GM19025 (cell line): ENCODE measurements around the gene CRYBG3.

Source experiments
- ATAC-seq: cut with Tn5 transposase; IDR thresholded peaks from one replicate; pipeline ENCODE4 v1.9.1; 2021; ENCODE audit warnings: mild to moderate bottlenecking, low read depth, moderate library complexity; ENCODE audit not compliant: unreplicated experiment

CRYBG3 gene

DNA sequence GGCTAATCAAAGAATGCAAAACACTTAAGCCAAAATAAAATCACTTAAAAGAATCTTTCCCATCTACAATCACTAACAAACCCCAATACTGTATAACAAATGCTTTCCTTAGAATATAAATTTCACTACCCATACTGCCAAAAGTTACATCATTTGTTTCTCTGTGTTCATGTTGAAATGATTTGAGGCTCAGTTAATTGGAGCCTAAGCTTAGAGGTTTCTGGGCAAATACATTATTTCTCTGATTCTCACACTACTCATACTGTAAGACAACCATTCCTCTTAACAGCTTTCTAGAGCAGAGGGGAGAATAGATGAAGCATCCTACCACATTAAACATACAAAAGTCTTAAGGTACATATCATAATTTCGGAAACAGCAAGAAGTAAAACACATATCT, 148.3 kb downstream of the CRYBG3 start:
- no peak for ATAC-seq

DNA sequence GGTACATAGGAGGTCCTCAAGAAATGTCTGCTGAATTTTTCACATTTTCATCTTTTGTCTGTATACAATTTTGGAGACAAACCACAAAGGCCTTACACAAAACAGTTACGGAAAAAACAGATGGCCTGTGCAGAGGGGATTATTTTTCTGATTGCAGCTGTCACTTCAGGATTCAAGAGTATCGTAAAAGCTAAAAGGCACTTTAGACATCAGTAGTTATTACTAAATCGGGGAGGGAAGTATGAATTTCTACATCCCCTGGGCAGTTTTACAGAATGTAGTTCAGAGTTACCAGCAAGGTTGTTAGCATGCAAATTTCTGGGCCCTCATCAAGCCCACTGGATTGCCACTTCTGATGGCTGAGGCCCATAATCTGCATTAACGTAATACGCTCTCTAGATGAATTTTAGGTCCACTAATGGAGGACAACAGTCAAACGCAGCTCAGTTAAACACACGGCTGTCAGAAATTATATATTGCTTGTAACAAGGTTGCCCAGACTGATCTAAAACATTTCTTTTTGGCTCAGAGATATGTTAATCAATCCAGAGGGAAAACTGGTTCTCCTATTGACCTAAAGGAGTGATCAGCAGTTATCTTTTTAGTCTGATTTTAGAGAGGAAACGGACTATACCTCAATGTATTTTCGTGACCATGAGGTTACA, 149.3 kb downstream of the CRYBG3 start:
- no peak for ATAC-seq

DNA sequence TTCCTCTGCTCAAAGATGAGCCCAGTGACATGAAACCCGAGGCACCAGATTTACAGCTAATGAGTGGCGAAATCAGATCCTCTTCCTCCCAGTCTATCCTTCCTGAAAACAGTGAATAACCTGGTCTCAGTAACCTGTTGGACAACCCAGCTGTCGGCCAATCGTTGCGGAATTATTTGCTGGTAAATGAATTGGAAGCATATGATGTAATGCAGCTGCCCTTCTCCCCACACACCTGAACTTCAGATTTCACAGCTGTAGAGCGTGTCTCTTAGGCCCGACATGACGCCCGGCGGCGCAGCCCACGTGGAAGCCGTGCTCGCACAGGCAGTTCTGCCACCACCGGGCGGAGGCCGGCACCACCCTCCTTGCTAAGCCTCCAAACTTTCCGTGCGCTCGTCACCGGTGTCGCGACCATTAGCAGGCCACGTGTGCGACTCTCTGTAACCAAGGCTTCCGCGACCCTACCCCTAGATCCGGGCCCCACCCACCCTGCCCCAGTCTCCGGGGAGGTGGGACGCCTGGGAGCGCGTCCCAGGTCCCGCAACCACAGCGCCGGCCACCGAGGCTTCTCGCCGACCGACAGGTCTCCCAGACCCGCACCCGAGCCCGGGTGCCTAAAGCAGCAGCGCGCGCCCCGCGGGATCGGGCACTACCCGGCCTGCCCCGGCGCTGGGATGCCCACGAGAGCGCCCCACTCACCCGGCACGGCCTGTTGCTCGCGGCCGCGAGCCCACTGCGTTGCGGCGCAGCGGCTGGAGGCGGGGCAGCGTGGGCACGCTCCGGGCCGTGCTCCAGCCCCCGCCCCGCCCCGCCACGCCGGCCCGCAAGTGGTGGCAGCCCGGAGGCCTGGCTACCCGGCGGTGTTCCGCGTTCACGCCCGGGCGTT, 150.1 kb downstream of the CRYBG3 start, which contains the start of gene RIOX2:
Gene RIOX2 (minus strand): TSS at position 753 of the 889 bp plus-strand sequence. CDS start 4,838 bp downstream, outside the sequence.
- peak; percentile 90 for ATAC-seq

DNA sequence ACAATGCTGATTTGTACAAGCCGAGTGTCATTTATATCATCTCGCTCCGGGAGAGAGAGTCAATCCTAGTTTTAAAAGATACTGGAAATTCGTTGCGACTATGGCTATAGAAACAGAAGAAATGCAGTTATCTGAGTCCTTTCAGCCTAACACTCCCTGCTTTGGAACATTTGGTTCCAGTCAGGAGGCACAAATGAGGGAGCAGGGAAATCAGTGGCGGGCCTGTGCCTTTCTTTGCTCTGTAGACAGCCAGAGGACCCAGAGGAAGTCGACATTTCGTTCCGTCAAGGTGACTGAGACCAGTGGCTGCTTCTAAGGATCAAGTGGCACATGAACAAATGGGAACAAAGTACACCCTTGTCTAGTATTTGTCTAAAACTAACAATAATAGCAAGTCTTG, 151.2 kb downstream of the CRYBG3 start:
- no peak for ATAC-seq

DNA sequence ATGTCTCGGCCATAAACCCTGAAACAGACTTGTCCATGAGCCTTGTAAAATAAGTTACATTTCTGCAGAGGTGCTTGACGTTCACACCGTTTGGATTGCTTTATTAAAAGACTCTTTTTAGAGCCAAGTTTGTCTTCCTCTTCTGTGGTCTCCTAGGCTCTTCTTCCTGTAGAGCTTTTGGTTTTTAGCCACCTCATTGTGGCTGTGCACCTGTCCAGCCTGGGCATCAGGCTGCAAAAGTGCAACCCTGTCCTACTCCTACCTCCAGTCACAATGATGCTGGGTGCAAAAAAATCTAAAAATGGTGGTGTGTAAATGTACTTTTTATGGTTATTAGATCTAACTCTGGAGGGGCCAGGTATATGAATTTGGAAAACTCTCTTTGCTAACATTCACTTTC, 153.2 kb downstream of the CRYBG3 start:
- no peak for ATAC-seq

DNA sequence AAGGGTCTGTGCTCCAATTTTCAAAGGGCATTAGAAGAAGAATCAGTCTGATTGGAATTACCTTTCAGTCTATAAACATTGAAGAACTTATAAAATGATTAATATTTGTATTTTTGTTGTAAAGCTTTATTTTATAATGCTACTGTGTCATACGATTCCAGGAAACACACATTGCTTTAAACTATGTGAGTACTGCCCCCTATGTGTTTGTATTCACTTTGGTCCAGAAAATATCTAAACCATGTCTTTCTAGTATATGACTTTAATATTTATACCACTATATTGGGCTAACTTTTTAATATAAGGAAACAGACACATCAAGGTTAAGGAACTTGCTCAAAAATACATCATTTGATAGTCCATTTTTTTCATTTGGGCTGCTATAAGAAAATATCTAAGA, 153.7 kb downstream of the CRYBG3 start:
- no peak for ATAC-seq

DNA sequence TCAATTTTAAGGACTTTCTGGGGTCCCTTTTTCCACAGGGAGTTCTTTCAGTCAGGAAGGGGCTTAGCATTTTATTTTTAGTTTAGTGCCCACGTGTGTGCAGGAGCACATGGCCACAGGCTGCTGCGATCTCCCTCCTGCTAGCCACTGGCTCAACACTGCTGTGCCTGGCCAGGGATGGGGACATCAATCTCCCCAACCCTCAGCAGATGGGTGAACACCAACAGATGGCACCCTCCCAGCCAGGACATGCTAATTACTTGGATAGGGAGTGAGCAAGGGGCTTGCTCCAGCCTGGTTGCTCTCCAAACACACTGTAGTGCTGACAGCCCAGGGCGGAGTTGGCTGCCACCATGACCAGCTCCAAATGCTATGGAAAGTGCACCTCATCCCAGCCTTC, 157.8 kb downstream of the CRYBG3 start:
- no peak for ATAC-seq

DNA sequence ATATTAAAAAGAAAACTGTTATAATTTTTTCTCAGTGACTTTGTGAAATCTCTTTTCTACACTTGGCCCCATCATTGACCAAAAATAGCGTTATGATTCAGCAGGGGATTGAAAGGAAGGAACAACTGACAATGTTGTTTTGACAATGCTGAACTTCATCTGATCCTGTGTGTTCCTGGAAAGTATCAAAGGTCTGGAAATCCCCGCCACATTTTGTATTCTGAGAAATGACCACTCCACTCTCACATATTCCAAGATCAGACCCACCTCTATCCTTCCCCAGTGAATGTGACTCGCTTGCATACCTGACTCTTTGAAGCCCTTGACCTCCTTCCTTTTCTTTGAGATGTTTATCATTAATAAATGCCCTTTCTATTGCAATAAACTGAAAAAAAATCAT, 160.1 kb downstream of the CRYBG3 start:
- ATAC-seq: no peak

DNA sequence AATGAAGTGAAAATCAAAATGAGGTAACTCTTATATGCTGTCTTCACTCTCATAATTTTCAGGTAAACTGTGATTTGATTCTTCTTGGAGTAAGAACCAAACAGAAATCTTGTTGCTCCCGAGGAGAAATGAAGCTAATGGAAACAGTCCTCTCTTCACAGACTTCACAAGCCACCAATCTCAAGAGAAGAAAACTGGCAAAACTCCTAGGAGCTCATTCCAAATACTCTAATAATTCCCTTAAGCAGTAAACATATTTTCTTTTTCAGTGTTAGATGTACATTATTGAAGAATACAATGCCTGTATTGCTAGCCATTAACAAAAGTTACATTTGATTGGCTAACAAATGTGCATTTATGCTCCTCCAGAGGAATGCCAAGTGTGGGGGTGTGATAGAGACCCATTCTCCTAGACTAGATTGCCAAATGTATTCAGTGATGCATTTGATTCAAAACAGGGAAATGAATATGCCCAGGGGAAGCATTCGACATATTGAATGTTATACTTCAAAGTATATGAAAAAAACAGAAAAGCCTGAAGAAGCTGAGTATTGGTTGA, 162.2 kb downstream of the CRYBG3 start:
- no peak for ATAC-seq

DNA sequence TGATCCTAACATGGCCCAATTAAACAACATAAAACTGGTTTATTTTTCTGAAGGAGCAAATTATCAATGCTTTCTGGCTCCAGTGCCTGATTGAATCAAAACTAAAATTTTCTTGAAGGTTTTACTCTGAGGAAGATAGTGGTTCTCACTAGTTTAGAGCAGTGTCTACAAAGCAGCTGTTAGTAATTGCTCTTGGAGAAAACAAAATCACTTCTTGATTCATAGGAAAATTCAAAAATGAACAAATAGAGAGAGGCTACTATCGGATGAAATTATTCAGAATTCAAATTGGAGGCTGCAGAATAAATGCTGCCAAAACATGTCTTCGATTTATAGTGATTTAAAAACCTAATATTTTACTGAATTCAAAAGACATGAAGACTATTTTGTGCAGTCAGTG, 165.5 kb downstream of the CRYBG3 start:
- no peak for ATAC-seq

DNA sequence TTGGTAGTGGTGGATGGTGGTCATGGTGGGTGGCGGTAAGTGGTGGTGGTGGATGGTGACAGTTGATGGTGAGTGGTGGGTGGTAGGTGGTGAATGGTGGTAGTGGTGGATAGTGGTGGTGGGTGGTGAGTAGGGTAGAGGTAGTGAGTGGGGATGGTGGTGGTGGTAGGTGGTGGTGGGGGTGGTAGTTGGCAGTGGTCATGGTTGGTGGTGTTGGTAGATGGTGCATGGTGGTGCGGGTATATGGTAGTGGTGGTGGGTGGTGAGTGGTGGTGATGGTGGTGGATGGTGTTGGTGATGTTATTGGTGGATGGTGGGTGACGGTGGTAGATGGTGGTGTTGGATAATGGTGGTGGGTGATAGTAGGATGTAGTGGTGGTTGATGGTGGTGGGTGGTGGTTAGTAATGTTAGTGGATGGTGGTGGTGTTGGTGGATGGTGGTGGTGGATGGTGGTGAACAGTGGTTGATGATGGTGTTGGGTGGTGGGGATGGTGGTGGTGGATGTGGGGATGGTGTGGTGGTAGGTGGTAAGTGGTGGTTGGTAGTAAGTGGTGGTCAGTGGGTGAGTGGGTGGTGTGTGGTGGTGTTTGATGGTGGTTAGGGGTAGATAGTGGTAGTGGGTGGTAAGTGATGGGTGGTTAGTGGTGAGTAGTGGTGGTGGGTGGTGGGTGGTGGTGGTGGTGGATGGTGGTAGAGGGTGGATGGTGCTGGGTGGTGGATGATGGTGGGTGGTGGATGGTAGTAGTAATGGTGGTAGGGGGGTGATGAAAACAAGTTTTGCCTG, 167.2 kb downstream of the CRYBG3 start:
- ATAC-seq: no peak

DNA sequence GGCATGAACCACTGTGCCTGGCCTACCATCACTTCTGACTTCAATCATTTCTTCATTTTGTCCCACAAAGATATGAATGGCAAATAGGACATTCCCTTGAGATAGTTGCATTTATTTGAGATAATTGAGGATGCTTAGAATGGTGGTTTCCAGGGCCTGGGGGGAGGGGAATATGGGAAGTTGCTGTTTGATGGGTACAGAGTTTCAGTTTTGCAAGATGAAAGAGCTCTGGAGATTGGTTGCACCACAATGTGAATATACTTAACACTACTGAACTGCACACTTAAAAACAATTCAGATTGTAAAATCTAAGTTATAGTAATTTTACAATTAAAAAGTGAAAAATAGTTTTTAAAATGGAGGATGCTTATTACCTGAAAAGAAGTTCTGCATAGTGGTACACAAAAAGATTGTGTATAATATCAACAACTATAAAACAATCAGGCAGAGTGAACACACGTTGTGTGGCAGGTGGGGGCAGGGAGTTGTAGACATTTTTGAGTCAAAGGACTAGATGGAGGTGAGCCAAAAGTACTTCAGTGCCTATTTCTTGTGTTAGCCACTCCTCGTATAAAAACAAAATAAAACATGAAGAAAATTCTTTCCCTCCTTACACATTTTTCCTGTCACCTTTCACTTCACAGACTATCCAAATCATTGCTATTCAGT, 168.9 kb downstream of the CRYBG3 start:
- no peak for ATAC-seq

DNA sequence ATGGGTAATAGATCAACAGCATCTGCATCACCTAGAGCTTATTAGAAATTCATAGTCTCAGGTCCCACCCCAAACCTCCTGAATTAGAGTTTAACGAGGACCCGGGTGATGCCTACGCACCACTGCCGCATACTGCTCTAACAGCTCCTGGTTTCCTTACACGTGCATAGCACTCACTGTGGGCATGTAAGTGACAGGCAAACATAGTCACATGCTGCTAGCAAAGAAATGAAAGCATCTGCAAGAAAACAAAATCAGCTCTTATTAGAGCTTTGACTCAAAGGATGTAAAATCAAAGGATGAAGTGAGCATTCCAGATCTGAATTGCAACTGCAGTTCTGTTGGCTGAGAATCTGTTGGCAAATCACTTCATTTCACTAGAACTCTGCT, 169.5 kb downstream of the CRYBG3 start:
- no peak for ATAC-seq

DNA sequence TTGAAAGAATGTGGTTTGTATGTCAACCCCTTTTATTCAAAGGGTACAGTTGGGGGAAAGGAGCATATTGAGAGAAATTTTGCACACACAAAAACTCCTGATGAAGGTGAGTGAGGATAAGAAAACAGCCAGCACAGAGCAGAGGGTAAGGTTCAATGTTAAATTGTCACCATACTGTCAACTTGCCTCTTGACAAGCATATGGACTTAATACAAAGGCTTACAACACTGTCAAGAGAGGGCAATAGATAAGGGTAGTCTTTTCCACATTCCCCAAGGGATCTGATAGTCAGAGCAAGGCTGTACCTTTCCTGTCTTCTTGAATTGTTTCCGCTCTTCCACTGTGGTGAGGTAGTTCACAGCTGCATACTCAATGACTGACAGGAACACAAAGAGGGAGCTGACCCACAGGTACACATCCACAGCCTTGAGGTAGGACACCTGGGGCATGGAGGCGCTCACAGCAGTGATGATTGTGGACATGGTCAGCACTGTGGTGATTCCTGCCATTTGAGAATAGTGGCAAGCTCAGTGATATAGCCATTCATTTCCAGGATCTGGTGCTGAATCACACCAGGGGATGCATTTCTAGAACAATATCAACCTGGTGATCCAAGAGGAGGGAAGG, 170.8 kb downstream of the CRYBG3 start:
- no peak for ATAC-seq

DNA sequence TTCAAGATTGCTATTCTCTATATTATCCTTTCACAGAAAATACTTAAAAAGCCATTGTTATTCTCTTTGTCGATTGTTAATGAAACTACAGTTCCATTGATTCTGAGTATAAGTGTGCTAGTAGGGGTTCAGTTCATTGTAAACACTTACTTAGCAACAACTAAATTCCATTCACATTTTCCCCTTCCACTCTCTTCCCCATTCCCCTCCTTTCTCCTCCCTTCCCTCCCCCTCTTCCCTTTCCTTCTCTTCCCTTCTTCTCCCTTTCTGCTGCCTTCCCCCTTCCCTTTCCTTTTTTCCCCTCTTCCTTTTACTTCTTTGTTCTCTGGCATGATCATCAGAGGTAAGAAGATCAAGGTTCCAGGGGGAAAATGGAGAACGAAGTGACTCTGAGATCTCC, 171.7 kb downstream of the CRYBG3 start:
- ATAC-seq: no peak

DNA sequence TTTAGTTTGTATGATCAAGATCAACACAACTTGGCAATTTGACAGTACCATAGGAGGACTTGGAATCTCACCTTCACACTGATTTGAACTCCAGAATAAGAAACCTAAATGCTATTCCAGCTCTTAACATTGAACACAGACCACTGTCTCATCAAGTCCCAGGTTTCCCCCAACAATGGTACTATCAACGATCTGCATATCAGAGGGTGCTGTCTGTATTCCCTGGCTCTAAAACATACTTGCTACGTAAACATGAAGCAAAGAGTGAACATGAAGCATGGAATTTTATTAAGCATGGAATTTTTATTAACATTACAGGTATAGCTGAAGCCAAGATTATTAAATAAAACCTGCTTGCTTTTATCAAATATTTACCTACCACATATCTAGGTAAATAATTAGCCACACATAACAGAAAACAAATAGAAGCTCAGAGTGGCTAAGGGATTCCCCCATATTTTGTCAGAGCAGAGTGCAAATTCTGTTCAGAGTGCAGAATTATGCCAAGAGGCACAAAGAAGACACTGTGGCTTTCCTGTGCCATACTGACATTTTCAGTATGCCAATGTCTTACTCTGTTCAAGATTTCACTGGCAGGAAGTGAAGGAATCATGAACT, 172.6 kb downstream of the CRYBG3 start:
- no peak for ATAC-seq
